OCI-LY7 (cell line): ENCODE results near the gene OR4D9. TPM values are rescaled to one million over a fixed set of nuclear protein-coding genes. Genes with fewer than 3 reads are reported as not detected.

Experiments used
- BruUV-seq: library from RNA; stranded (reverse); fragments of 400-500 nt; replicated peaks from 2 replicates; lab custom pipeline; 2021; lab: Mats Ljungman, UMichigan
- CTCF ChIA-PET: fragments of 300-600 bp; sonication (Branson Sonifier 250); formaldehyde crosslinking; loops from one replicate; lab custom pipeline; 2022; ENCODE audit warnings: antibody characterized with exemption; ENCODE audit not compliant: unreplicated experiment; lab: Charles Lee
- POLR2A ChIA-PET: fragments of 300-600 bp; sonication (Branson Sonifier 250); formaldehyde crosslinking; loops from one replicate; lab custom pipeline; 2022; ENCODE audit warnings: antibody characterized with exemption; lab: Charles Lee
- DNase-seq: peaks from one replicate; pipeline ENCODE4 v3.0.0-alpha.2; 2015; ENCODE audit warnings: low spot score
- H2AFZ ChIP-seq: fragments of 200-600 bp; sonication (generic), shearing (Covaris generic); 2 replicates; pipeline ENCODE4 v1.6.1; 2014; ENCODE audit warnings: mild to moderate bottlenecking, antibody characterized with exemption, low read length, moderate library complexity
- H3K27ac ChIP-seq: fragments of 200-600 bp; sonication (generic); 2 replicates; pipeline ENCODE4 v1.5.1; 2014; ENCODE audit warnings: mixed run types, low read depth, mild to moderate bottlenecking, moderate library complexity, low read length, inconsistent platforms; ENCODE audit not compliant: poor library complexity, severe bottlenecking
- H3K36me3 ChIP-seq: fragments of 200-600 bp; sonication (generic); 2 replicates; pipeline ENCODE4 v1.6.1; 2014; ENCODE audit warnings: mild to moderate bottlenecking, antibody characterized with exemption, low read length, moderate library complexity, mixed read lengths; ENCODE audit not compliant: insufficient read depth
- H3K4me1 ChIP-seq: fragments of 200-600 bp; sonication (generic); 2 replicates; pipeline ENCODE4 v1.5.1; 2014; ENCODE audit warnings: mild to moderate bottlenecking, low read length; ENCODE audit not compliant: insufficient read depth, poor library complexity, severe bottlenecking
- H3K4me2 ChIP-seq: fragments of 200-600 bp; sonication (generic); 2 replicates; pipeline ENCODE4 v1.6.1; 2014; ENCODE audit warnings: mild to moderate bottlenecking, low read length
- H3K4me3 ChIP-seq: fragments of 200-600 bp; sonication (generic); 2 replicates; pipeline ENCODE4 v1.5.1; 2014; ENCODE audit warnings: mild to moderate bottlenecking, low read depth, low read length; ENCODE audit not compliant: poor library complexity, severe bottlenecking
- H3K79me2 ChIP-seq: fragments of 200-600 bp; sonication (generic); 2 replicates; pipeline ENCODE4 v1.6.1; 2016; ENCODE audit warnings: low read depth, mild to moderate bottlenecking, low read length, moderate library complexity, mixed read lengths; ENCODE audit not compliant: insufficient read depth
- H3K9me2 ChIP-seq: fragments of 200-600 bp; sonication (generic); 2 replicates; pipeline ENCODE4 v1.6.1; 2016; ENCODE audit warnings: mild to moderate bottlenecking, low read length, mixed read lengths; ENCODE audit not compliant: insufficient read depth
- H3K9me3 ChIP-seq: fragments of 200-600 bp; sonication (generic); 2 replicates; pipeline ENCODE4 v1.6.1; 2014; ENCODE audit warnings: mild to moderate bottlenecking, mixed run types, low read length, mixed read lengths
- H4K20me1 ChIP-seq: fragments of 200-600 bp; sonication (generic); 2 replicates; pipeline ENCODE4 v1.6.1; 2014; ENCODE audit warnings: mild to moderate bottlenecking, antibody characterized with exemption, low read length, moderate library complexity, mixed read lengths; ENCODE audit not compliant: insufficient read depth
- EZH2phosphoT487 ChIP-seq: fragments of 200-600 bp; sonication (generic); IDR thresholded peaks from 2 replicates; pipeline ENCODE4 v1.6.1; 2018; ENCODE audit warnings: low read depth, borderline replicate concordance, mild to moderate bottlenecking, mixed run types, antibody characterized with exemption, low read length, moderate library complexity, mixed read lengths
- intact Hi-C: fragments of 100-400 bp; cut with micrococcal nuclease; formaldehyde crosslinking; loops from one replicate; pipeline ENCODE4 v1.10.0; 2022; ENCODE audit not compliant: unreplicated experiment
- total RNA-seq, 2 experiments: library from RNA; depleted of rRNA in 1 of 2; stranded (reverse); fragments of >200 nt in 1 of 2; shearing (Covaris generic) in 1 of 2; gene quantifications; 2 replicates each; pipeline ENCODE4 v1.2.3, GENCODE V29; 2014 to 2022
- TF ChIP-seq, protein P1 (sequence below): fragments of 200-600 bp; sonication (generic); conservative IDR thresholded peaks from 2 replicates; pipeline ENCODE4 v1.5.1; 2014; ENCODE audit warnings: mild to moderate bottlenecking, antibody characterized with exemption, low read length, moderate library complexity, mixed read lengths

The OR4D9 gene
- total RNA-seq, 2 experiments from 2014 or later, result not detected

DNA sequence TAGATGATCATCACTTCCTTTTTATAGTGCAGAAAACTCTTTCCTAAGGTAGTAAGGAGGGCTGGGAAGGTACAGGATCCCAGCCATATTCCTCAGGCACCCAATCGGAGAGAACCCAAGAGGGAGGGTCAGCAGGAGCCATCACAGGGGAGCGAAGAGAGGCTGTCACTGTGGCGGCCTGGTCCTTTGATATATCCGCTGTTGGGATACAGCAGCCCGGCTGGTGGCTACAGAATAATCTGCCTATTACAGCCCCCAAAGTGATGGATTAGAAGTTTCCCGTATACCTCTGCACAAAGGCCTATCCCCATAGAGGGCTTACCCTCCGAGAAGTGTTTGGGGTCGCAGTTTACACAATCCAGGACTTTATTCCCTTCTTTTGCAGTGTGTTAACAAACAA is 48.5 kb downstream of the OR4D9 start:
- ChIA-PET POLR2A (interaction anchor here (0.8 to 1.5 kb wide), 4 partner anchors 10 to 112 kb away, joined by 3 to 8 read pairs (median 5); no protein-coding TSS in a partner anchor), CTCF (interaction anchor here (1.3 kb wide), 1 partner anchor 10 kb away, joined by 8 read pairs; no protein-coding TSS in a partner anchor)
- no TSS peak for BruUV-seq
- Histone ChIP-seq H3K79me2 (no peaks in the 10 kb centered on the region), H3K4me2 (peak overlapping the region; percentile 99), H3K9me2 (no peaks in the 10 kb centered on the region), H3K27ac (no peak overlapping the region), H4K20me1 (no peaks in the 10 kb centered on the region), H3K4me1 (peaks cover 32% of the 10 kb centered on the region), H2AFZ (peak overlapping the region; percentile 99; the same call in 1 of the 2 replicates), H3K4me3 (peak overlapping the region; percentile 92), H3K36me3 (no peaks in the 10 kb centered on the region), H3K9me3 (no peaks in the 10 kb centered on the region)
- TF ChIP-seq, protein P1, sequence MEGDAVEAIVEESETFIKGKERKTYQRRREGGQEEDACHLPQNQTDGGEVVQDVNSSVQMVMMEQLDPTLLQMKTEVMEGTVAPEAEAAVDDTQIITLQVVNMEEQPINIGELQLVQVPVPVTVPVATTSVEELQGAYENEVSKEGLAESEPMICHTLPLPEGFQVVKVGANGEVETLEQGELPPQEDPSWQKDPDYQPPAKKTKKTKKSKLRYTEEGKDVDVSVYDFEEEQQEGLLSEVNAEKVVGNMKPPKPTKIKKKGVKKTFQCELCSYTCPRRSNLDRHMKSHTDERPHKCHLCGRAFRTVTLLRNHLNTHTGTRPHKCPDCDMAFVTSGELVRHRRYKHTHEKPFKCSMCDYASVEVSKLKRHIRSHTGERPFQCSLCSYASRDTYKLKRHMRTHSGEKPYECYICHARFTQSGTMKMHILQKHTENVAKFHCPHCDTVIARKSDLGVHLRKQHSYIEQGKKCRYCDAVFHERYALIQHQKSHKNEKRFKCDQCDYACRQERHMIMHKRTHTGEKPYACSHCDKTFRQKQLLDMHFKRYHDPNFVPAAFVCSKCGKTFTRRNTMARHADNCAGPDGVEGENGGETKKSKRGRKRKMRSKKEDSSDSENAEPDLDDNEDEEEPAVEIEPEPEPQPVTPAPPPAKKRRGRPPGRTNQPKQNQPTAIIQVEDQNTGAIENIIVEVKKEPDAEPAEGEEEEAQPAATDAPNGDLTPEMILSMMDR, result no peak
- peak; percentile 11 for DNase-seq
- intact Hi-C loops, result loop anchor here (1.0 kb wide), 1 partner anchor 9 kb away; no protein-coding TSS in a partner anchor

DNA sequence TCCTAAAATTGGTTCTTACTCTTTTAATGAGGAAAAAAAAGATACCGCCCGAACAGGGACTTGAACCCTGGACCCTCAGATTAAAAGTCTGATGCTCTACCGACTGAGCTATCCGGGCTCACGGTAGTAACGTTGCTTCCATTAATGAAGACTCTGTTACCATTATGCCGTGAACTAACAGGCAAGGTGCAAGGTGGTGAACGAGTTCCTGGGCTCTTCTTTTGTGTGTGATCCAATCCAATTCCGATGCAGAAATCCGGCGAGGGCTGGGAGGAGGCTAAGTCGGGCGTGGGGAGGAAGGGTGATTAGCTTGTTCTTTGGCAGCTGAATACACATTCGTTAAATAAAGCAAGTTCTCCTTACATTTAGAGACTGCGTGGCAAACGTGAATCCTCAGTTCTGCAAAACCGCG is 49.0 kb downstream of the OR4D9 start:
- no peaks in the 10 kb centered on the region for H3K79me2 ChIP-seq
- TF ChIP-seq EZH2phosphoT487, result no peak
- TF ChIP-seq, protein P1, result no peak
- ChIA-PET POLR2A (interaction anchor here (0.8 to 1.5 kb wide), 5 partner anchors 10 to 111 kb away, joined by 3 to 8 read pairs (median 5); no protein-coding TSS in a partner anchor), CTCF (interaction anchor here (1.1 to 1.3 kb wide), 2 partner anchors 11 to 51 kb away, joined by 4 to 8 read pairs; no protein-coding TSS in a partner anchor)
- H3K9me2 ChIP-seq, result no peaks in the 10 kb centered on the region
- H3K36me3 ChIP-seq, result no peaks in the 10 kb centered on the region
- peak overlapping the region; percentile 99 for H3K4me2 ChIP-seq
- peak overlapping the region; percentile 92 for H3K4me3 ChIP-seq
- no TSS peak for BruUV-seq
- peak overlapping the region; percentile 66 for H3K27ac ChIP-seq
- H3K4me1 ChIP-seq, result peaks cover 33% of the 10 kb centered on the region
- DNase-seq, result peak; percentile 78
- H2AFZ ChIP-seq, result peak overlapping the region; percentile 99
- H3K9me3 ChIP-seq, result no peaks in the 10 kb centered on the region
- intact Hi-C loops, result loop anchor here (1.0 kb wide), 1 partner anchor 9 kb away; no protein-coding TSS in a partner anchor
- no peaks in the 10 kb centered on the region for H4K20me1 ChIP-seq
